Transverse colon (tissue), 4 donors: ENCODE measurements around the gene CFAP68.

Experiments used
- POLR2A ChIP-seq: fragments of 450-650 bp; IDR thresholded peaks from one replicate; pipeline ENCODE4 v1.6.1; 2016; ENCODE audit warnings: antibody characterized with exemption, mild to moderate bottlenecking, moderate library complexity
- POLR2AphosphoS5 ChIP-seq, 3 donors: sonication (generic); formaldehyde crosslinking; IDR thresholded peaks; one replicate each; pipeline ENCODE4 v1.6.1; 2016; ENCODE audit warnings: antibody characterized with exemption in 3 of 3
- TF ChIP-seq, protein P1 (sequence below), 5 experiments: fragments of 200-600 bp in 3 of 5; fragments of 450-650 bp in 2 of 5; sonication (generic) in 3 of 5; IDR thresholded peaks; 1 replicate in 2 of 5; 2 replicates in 3 of 5; pipeline ENCODE4 v1.5.1; 2016 to 2017; ENCODE audit warnings: antibody characterized with exemption in 5 of 5, inconsistent platforms in 3 of 5, mild to moderate bottlenecking in 2 of 5, moderate library complexity in 1 of 5

DNA sequence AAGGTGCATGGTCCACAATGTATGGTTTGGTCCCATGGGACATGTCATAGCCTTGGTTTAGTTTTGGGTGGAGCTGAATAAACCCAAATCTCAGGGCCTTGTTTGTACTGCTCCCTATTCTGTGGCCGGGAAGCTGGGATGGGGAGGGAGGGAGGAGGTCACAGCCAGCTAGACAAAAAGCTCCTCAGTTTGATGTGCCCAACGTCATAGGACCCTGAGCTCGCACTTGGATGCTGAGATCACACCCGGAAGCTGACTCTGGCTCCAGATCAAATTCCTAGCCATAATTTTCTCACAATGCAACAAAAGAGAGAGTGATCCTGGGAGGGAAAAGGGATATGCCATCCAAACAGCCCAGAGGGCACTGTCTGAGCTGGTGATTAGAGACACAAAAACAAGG lies 34.7 kb downstream of the CFAP68 start:
- TF ChIP-seq, protein P1, sequence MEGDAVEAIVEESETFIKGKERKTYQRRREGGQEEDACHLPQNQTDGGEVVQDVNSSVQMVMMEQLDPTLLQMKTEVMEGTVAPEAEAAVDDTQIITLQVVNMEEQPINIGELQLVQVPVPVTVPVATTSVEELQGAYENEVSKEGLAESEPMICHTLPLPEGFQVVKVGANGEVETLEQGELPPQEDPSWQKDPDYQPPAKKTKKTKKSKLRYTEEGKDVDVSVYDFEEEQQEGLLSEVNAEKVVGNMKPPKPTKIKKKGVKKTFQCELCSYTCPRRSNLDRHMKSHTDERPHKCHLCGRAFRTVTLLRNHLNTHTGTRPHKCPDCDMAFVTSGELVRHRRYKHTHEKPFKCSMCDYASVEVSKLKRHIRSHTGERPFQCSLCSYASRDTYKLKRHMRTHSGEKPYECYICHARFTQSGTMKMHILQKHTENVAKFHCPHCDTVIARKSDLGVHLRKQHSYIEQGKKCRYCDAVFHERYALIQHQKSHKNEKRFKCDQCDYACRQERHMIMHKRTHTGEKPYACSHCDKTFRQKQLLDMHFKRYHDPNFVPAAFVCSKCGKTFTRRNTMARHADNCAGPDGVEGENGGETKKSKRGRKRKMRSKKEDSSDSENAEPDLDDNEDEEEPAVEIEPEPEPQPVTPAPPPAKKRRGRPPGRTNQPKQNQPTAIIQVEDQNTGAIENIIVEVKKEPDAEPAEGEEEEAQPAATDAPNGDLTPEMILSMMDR (IDR thresholded peaks at IDR 0.05), result no peak
- TF ChIP-seq POLR2AphosphoS5 (IDR thresholded peaks at IDR 0.05), result peak in 2 of 3 donors; percentile 38 to 73
- peak; percentile 50 for TF ChIP-seq POLR2A
